ENCODE measurements around the gene DAPK3. TPM values are rescaled to one million over a fixed set of nuclear protein-coding genes. Genes with fewer than 3 reads are reported as not detected.

The DAPK3 gene
- total RNA-seq, 1 experiment from 2014 or later: 58.6 TPM

DNA sequence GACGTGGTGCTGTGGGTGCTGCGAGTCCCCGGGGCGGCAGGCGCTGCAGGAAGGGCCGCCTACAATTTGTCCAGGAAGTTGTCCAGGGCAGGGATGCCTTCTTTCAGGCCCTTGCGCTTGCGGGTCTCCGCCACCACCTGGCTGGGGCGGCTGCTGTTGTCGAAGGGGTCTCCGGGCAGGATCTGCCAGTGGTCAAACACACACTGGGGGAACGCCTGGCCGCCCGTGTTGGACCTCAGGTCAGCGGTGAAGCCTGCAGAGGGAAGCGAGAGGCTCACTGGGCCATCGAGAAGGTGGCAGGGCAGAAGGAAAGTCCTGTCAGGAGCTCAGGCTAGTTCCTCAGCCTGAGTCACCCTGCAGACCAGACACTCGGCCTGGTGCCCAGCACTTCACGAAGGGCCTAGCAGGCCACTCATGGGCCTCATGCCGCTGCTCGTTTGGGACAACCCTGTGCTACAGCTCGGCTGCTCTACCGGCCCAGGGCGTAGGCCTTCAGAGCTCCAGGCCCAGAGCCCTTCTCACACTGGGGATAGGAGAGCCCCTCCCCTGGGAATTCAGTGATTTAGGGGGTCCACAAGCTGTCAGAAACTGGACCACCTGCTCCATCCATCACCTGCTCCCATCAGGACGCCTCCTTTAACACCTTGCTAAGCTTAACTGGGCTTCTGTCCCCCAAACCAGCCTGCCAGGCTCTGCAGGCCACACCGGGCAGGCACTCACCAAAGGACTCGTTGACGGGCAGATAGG, 5.8 kb upstream of the DAPK3 start:
- H3K4me3 ChIP-seq (ENCODE audit: low read depth, low read length): no peak overlapping the region
- intact Hi-C loops (cut with micrococcal nuclease; ENCODE audit: unreplicated experiment): no loop called here
- TF ChIP-seq, protein P1, sequence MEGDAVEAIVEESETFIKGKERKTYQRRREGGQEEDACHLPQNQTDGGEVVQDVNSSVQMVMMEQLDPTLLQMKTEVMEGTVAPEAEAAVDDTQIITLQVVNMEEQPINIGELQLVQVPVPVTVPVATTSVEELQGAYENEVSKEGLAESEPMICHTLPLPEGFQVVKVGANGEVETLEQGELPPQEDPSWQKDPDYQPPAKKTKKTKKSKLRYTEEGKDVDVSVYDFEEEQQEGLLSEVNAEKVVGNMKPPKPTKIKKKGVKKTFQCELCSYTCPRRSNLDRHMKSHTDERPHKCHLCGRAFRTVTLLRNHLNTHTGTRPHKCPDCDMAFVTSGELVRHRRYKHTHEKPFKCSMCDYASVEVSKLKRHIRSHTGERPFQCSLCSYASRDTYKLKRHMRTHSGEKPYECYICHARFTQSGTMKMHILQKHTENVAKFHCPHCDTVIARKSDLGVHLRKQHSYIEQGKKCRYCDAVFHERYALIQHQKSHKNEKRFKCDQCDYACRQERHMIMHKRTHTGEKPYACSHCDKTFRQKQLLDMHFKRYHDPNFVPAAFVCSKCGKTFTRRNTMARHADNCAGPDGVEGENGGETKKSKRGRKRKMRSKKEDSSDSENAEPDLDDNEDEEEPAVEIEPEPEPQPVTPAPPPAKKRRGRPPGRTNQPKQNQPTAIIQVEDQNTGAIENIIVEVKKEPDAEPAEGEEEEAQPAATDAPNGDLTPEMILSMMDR (IDR thresholded peaks at IDR 0.05; ENCODE audit: insufficient read depth in 1 of 2, low read depth in 1 of 2, low read length in 1 of 2, severe bottlenecking in 1 of 2, unreplicated experiment in 1 of 2): no peak
- Mint-ChIP-seq H3K9me3 (ENCODE audit: unreplicated experiment) (no peaks in the 10 kb centered on the region), H3K4me3 (ENCODE audit: unreplicated experiment) (peak overlapping the region; percentile 37), H3K27ac (ENCODE audit: unreplicated experiment) (no peak overlapping the region), H3K4me1 (ENCODE audit: low read depth, unreplicated experiment) (no peaks in the 10 kb centered on the region), H3K27me3 (ENCODE audit: insufficient read depth, unreplicated experiment) (no peaks in the 10 kb centered on the region), H3K36me3 (ENCODE audit: insufficient read depth, unreplicated experiment) (peaks cover 69% of the 10 kb centered on the region)
- no peaks in the 10 kb centered on the region for H3K4me1 ChIP-seq
- DNase-seq: no peak
- H3K27me3 ChIP-seq (replicated peaks; ENCODE audit: control insufficient read depth, insufficient read depth, low read length): no peaks in the 10 kb centered on the region
- no peaks in the 10 kb centered on the region for H3K9me3 ChIP-seq
- TSS peak; percentile 25 for BruUV-seq (replicated peaks)
- peaks cover 29% of the 10 kb centered on the region for H3K36me3 ChIP-seq (ENCODE audit: control insufficient read depth, insufficient read depth, low read length)
- ChIA-PET CTCF (interaction anchor here (0.5 kb wide), 1 partner anchor 68 kb away, joined by 3 read pairs; no protein-coding TSS in a partner anchor), POLR2A (interaction anchor here (0.5 to 0.6 kb wide), 2 partner anchors 8 to 11 kb away, joined by 3 to 8 read pairs; partner anchors contain the start of gene EEF2)

DNA sequence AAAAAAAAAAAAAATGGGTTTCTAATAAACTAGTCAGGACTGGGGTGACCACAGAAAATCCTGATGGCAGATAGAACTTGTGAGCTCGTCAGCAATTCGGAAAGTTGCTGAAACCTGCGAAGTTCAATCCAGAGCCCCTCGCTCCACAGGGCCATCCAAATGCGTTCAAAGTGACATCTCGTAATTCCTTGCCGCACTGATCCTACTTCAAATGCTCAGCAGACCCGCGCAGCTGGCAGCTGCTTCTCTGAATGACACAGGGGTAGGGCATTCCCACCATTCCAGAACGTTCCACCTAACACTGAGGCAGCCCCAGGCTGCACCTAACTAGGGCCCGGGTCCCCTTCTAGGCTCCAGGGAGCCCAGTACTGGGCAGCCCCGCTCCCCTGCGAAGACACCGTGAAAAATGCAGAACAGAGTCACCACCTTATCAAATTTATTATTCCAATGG, 4.8 kb upstream of the DAPK3 start:
- no peaks in the 10 kb centered on the region for H3K9me3 ChIP-seq
- Mint-ChIP-seq H3K27me3 (ENCODE audit: insufficient read depth, unreplicated experiment) (no peaks in the 10 kb centered on the region), H3K4me1 (ENCODE audit: low read depth, unreplicated experiment) (no peaks in the 10 kb centered on the region), H3K9me3 (ENCODE audit: unreplicated experiment) (no peaks in the 10 kb centered on the region), H3K36me3 (ENCODE audit: insufficient read depth, unreplicated experiment) (peaks cover 68% of the 10 kb centered on the region), H3K4me3 (ENCODE audit: unreplicated experiment) (no peak overlapping the region), H3K27ac (ENCODE audit: unreplicated experiment) (no peak overlapping the region)
- ChIA-PET CTCF (interaction anchor here (0.7 kb wide), 1 partner anchor 8 kb away, joined by 5 read pairs; no protein-coding TSS in a partner anchor), POLR2A (no interaction called here)
- H3K4me1 ChIP-seq: no peaks in the 10 kb centered on the region
- BruUV-seq (replicated peaks): no TSS peak
- H3K36me3 ChIP-seq (ENCODE audit: control insufficient read depth, insufficient read depth, low read length): peaks cover 20% of the 10 kb centered on the region
- intact Hi-C loops (cut with micrococcal nuclease; ENCODE audit: unreplicated experiment): no loop called here
- no peaks in the 10 kb centered on the region for H3K27me3 ChIP-seq (replicated peaks; ENCODE audit: control insufficient read depth, insufficient read depth, low read length)
- no peak for DNase-seq
- TF ChIP-seq, protein P1 (IDR thresholded peaks at IDR 0.05; ENCODE audit: insufficient read depth in 1 of 2, low read depth in 1 of 2, low read length in 1 of 2, severe bottlenecking in 1 of 2, unreplicated experiment in 1 of 2): no peak
- H3K4me3 ChIP-seq (ENCODE audit: low read depth, low read length): no peak overlapping the region

DNA sequence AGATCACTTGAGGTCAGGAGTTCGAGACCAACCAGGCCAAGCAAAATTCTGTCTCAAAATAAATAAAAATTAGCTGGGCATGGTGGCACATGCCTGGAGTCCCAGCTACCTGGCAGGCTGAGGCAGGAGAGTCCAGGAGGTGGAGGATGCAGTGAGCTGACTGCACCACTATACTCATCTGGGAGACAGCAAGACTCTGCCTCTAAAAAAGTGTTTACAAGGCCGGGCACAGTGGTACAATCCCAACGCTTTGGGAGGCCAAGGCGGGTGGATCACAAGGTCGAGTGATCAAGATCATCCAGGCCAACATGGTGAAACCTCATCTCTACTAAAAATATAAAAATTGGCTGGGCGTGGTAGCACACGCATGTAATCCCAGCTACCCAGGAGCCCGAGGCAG, 4.2 kb upstream of the DAPK3 start:
- Histone ChIP-seq H3K36me3 (ENCODE audit: control insufficient read depth, insufficient read depth, low read length) (peaks cover 19% of the 10 kb centered on the region), H3K9me3 (no peaks in the 10 kb centered on the region), H3K4me3 (ENCODE audit: low read depth, low read length) (no peak overlapping the region), H3K27me3 (replicated peaks; ENCODE audit: control insufficient read depth, insufficient read depth, low read length) (no peaks in the 10 kb centered on the region), H3K4me1 (no peaks in the 10 kb centered on the region)
- no peak for DNase-seq
- H3K4me3 Mint-ChIP-seq (ENCODE audit: unreplicated experiment): no peak overlapping the region
- H3K27ac Mint-ChIP-seq (ENCODE audit: unreplicated experiment): no peak overlapping the region
- no peaks in the 10 kb centered on the region for H3K27me3 Mint-ChIP-seq (ENCODE audit: insufficient read depth, unreplicated experiment)
- CTCF ChIA-PET: interaction anchor here (0.6 to 0.7 kb wide), 2 partner anchors 9 to 13 kb away, joined by 5 to 7 read pairs; no protein-coding TSS in a partner anchor
- BruUV-seq (replicated peaks): no TSS peak
- H3K4me1 Mint-ChIP-seq (ENCODE audit: low read depth, unreplicated experiment): peaks cover 2% of the 10 kb centered on the region
- TF ChIP-seq, protein P1 (IDR thresholded peaks at IDR 0.05; ENCODE audit: insufficient read depth in 1 of 2, low read depth in 1 of 2, low read length in 1 of 2, severe bottlenecking in 1 of 2, unreplicated experiment in 1 of 2): no peak
- peaks cover 68% of the 10 kb centered on the region for H3K36me3 Mint-ChIP-seq (ENCODE audit: insufficient read depth, unreplicated experiment)
- intact Hi-C loops (cut with micrococcal nuclease; ENCODE audit: unreplicated experiment): no loop called here
- H3K9me3 Mint-ChIP-seq (ENCODE audit: unreplicated experiment): no peaks in the 10 kb centered on the region
- POLR2A ChIA-PET: no interaction called here

Measured in Caco-2 (cell line).